Memory B cell (primary cell): ENCODE measurements around the gene VASP.
"Not testable (repeated sequence)": the region's sequence is repeated elsewhere in the genome, so short reads cannot be mapped to it uniquely, and the experiment has no call there.

Experiments used
- ATAC-seq: fragments of 150-1000 bp; cut with Tn5 transposase; 2 replicates; pipeline ENCODE4 v1.10.0; 2021; ENCODE audit warnings: low read depth, mild to moderate bottlenecking, moderate library complexity
- DNase-seq, 2 donors: peaks; one replicate each; pipeline ENCODE4 v3.0.0; 2022; ENCODE audit warnings: low spot score in 2 of 2
- H3K27ac Mint-ChIP-seq: one replicate; pipeline ENCODE4 v1.8.0; 2022; ENCODE audit warnings: mild to moderate bottlenecking, moderate library complexity, mixed read lengths
- H3K27me3 Mint-ChIP-seq: one replicate; pipeline ENCODE4 v1.8.0; 2022; ENCODE audit warnings: mixed read lengths
- H3K36me3 Mint-ChIP-seq: one replicate; pipeline ENCODE4 v1.8.0; 2022; ENCODE audit warnings: mild to moderate bottlenecking, mixed read lengths
- H3K4me1 Mint-ChIP-seq: one replicate; pipeline ENCODE4 v1.8.0; 2022; ENCODE audit warnings: mixed read lengths
- H3K4me3 Mint-ChIP-seq: one replicate; pipeline ENCODE4 v1.8.0; 2022; ENCODE audit warnings: mild to moderate bottlenecking, moderate library complexity, mixed read lengths
- H3K9me3 Mint-ChIP-seq: one replicate; pipeline ENCODE4 v1.8.0; 2022; ENCODE audit warnings: mixed read lengths

VASP gene

GRCh38 chr19:45508861-45509691, 1.8 kb downstream of the VASP start:
- Mint-ChIP-seq H3K9me3 (no peaks in the 10 kb centered on the region), H3K36me3 (peaks cover 2% of the 10 kb centered on the region), H3K27ac (peak overlapping the region; percentile 87), H3K27me3 (no peaks in the 10 kb centered on the region), H3K4me1 (peaks cover 40% of the 10 kb centered on the region), H3K4me3 (peak overlapping the region; percentile 99)
- DNase-seq, result no peak
- ATAC-seq, result no peak

- Mint-ChIP-seq H3K9me3 (no peaks in the 10 kb centered on the region), H3K36me3 (peaks cover 2% of the 10 kb centered on the region), H3K27me3 (no peaks in the 10 kb centered on the region), H3K27ac (peak overlapping the region; percentile 87), H3K4me1 (peaks cover 41% of the 10 kb centered on the region), H3K4me3 (peak overlapping the region; percentile 99)
- DNase-seq (no peak), ATAC-seq (no peak)
Observed at GRCh38 chr19:45509692-45510015, 2.4 kb downstream of the VASP start.

GRCh38 chr19:45510352-45510751, 3.1 kb downstream of the VASP start:
- Mint-ChIP-seq H3K27ac (peak overlapping the region; percentile 87), H3K4me1 (peaks cover 45% of the 10 kb centered on the region), H3K4me3 (peak overlapping the region; percentile 99)
- not testable (repeated sequence) for ATAC-seq, H3K36me3 Mint-ChIP-seq, DNase-seq, H3K9me3 Mint-ChIP-seq, H3K27me3 Mint-ChIP-seq

- Mint-ChIP-seq H3K9me3 (no peaks in the 10 kb centered on the region), H3K4me3 (peak overlapping the region; percentile 99), H3K27me3 (no peaks in the 10 kb centered on the region), H3K27ac (peak overlapping the region; percentile 87), H3K4me1 (peaks cover 49% of the 10 kb centered on the region), H3K36me3 (peaks cover 4% of the 10 kb centered on the region)
- ATAC-seq, result no peak
- DNase-seq, result no peak
Observed at GRCh38 chr19:45511074-45511473, 3.8 kb downstream of the VASP start.

- peak overlapping the region; percentile 85 for H3K27ac Mint-ChIP-seq
- peak overlapping the region; percentile 66 for H3K4me3 Mint-ChIP-seq
- peaks cover 59% of the 10 kb centered on the region for H3K4me1 Mint-ChIP-seq
- peaks cover 12% of the 10 kb centered on the region for H3K36me3 Mint-ChIP-seq
- no peaks in the 10 kb centered on the region for H3K27me3 Mint-ChIP-seq
- H3K9me3 Mint-ChIP-seq, result no peaks in the 10 kb centered on the region
- DNase-seq (no peak), ATAC-seq (no peak)
Observed at GRCh38 chr19:45512881-45513483, 5.7 kb downstream of the VASP start.

GRCh38 chr19:45514376-45515051, 7.2 kb downstream of the VASP start:
- H3K4me1 Mint-ChIP-seq, result peaks cover 55% of the 10 kb centered on the region
- H3K4me3 Mint-ChIP-seq, result peak overlapping the region; percentile 75
- H3K9me3 Mint-ChIP-seq, result no peaks in the 10 kb centered on the region
- peaks cover 19% of the 10 kb centered on the region for H3K36me3 Mint-ChIP-seq
- ATAC-seq (no peak), DNase-seq (no peak)
- peak overlapping the region; percentile 85 for H3K27ac Mint-ChIP-seq
- H3K27me3 Mint-ChIP-seq, result no peaks in the 10 kb centered on the region

GRCh38 chr19:45515081-45515624, 7.9 kb downstream of the VASP start:
- H3K9me3 Mint-ChIP-seq, result no peaks in the 10 kb centered on the region
- H3K27ac Mint-ChIP-seq, result peak overlapping the region; percentile 85
- peak overlapping the region; percentile 75 for H3K4me3 Mint-ChIP-seq
- DNase-seq, result peak; percentile 49 to 67
- no peaks in the 10 kb centered on the region for H3K27me3 Mint-ChIP-seq
- ATAC-seq, result peak; percentile 78
- H3K36me3 Mint-ChIP-seq, result peaks cover 22% of the 10 kb centered on the region
- H3K4me1 Mint-ChIP-seq, result peaks cover 50% of the 10 kb centered on the region

- no peak for ATAC-seq
- no peak for DNase-seq
- H3K4me1 Mint-ChIP-seq, result peaks cover 44% of the 10 kb centered on the region
- no peaks in the 10 kb centered on the region for H3K27me3 Mint-ChIP-seq
- H3K4me3 Mint-ChIP-seq, result peak overlapping the region; percentile 75
- peak overlapping the region; percentile 85 for H3K27ac Mint-ChIP-seq
- H3K36me3 Mint-ChIP-seq, result peaks cover 22% of the 10 kb centered on the region
- H3K9me3 Mint-ChIP-seq, result no peaks in the 10 kb centered on the region
Observed at GRCh38 chr19:45515807-45516401, 8.6 kb downstream of the VASP start.

GRCh38 chr19:45517238-45517637, 10.0 kb downstream of the VASP start:
- H3K4me1 Mint-ChIP-seq, result peaks cover 38% of the 10 kb centered on the region
- no peaks in the 10 kb centered on the region for H3K27me3 Mint-ChIP-seq
- no peak for DNase-seq
- no peaks in the 10 kb centered on the region for H3K9me3 Mint-ChIP-seq
- H3K36me3 Mint-ChIP-seq, result peaks cover 21% of the 10 kb centered on the region
- no peak overlapping the region for H3K4me3 Mint-ChIP-seq
- H3K27ac Mint-ChIP-seq, result peak overlapping the region; percentile 85
- ATAC-seq, result no peak

- peaks cover 36% of the 10 kb centered on the region for H3K4me1 Mint-ChIP-seq
- no peaks in the 10 kb centered on the region for H3K9me3 Mint-ChIP-seq
- H3K27ac Mint-ChIP-seq, result peak overlapping the region; percentile 85
- no peaks in the 10 kb centered on the region for H3K27me3 Mint-ChIP-seq
- no peak overlapping the region for H3K4me3 Mint-ChIP-seq
- DNase-seq (no peak), ATAC-seq (no peak)
- H3K36me3 Mint-ChIP-seq, result peaks cover 21% of the 10 kb centered on the region
Observed at GRCh38 chr19:45517641-45518468, 10.6 kb downstream of the VASP start.

- no peaks in the 10 kb centered on the region for H3K9me3 Mint-ChIP-seq
- no peak overlapping the region for H3K27ac Mint-ChIP-seq
- peaks cover 21% of the 10 kb centered on the region for H3K36me3 Mint-ChIP-seq
- ATAC-seq, result no peak
- peaks cover 33% of the 10 kb centered on the region for H3K4me1 Mint-ChIP-seq
- DNase-seq, result no peak
- H3K4me3 Mint-ChIP-seq, result no peak overlapping the region
- H3K27me3 Mint-ChIP-seq, result no peaks in the 10 kb centered on the region
Observed at GRCh38 chr19:45518469-45518826, 11.2 kb downstream of the VASP start.

GRCh38 chr19:45522010-45522941, 15.0 kb downstream of the VASP start:
- DNase-seq (no peak), ATAC-seq (no peak)
- H3K4me3 Mint-ChIP-seq, result no peak overlapping the region
- H3K36me3 Mint-ChIP-seq, result peaks cover 22% of the 10 kb centered on the region
- peaks cover 12% of the 10 kb centered on the region for H3K4me1 Mint-ChIP-seq
- H3K27me3 Mint-ChIP-seq, result no peaks in the 10 kb centered on the region
- H3K27ac Mint-ChIP-seq, result peak overlapping the region; percentile 38
- no peaks in the 10 kb centered on the region for H3K9me3 Mint-ChIP-seq
